ENCODE measurements around the gene POLD4. TPM values are rescaled to one million over a fixed set of nuclear protein-coding genes. Genes with fewer than 3 reads are reported as not detected.

POLD4 gene
- total and polyA plus RNA-seq, 2 of the 13 experiments (the other 11 are each of a cell fraction or from before 2014, with no cell fraction given), result 10.5 to 27.4 TPM

GRCh38 chr11:67354075-67355022 lies 1.0 kb upstream of the POLD4 start (continued):
- TF ChIP-seq ZSCAN25 (CRISPR knock-in tag; IDR thresholded peaks at IDR 0.05) (peak; percentile 49; the same call in 1 of the 2 replicates), ADNP (CRISPR knock-in tag; IDR thresholded peaks at IDR 0.05) (0 out of 2 replicates have a peak, but pooled peaks have one; percentile 40), SMARCC2 (IDR thresholded peaks at IDR 0.05) (no peak), NCOA2 (CRISPR knock-in tag; IDR thresholded peaks at IDR 0.05) (peak; percentile 70), THAP7 (CRISPR knock-in tag; IDR thresholded peaks at IDR 0.05) (peak; percentile 69; the same call in 1 of the 2 replicates), ZNF710 (CRISPR knock-in tag; IDR thresholded peaks at IDR 0.05; ENCODE audit: borderline replicate concordance) (peak; percentile 76; the same call in 1 of the 2 replicates), ATAD3A (CRISPR knock-in tag; IDR thresholded peaks at IDR 0.05) (no peak), RBM22 (optimal IDR thresholded peaks at IDR 0.05; ENCODE audit: low read length) (no peak), ZFP36L2 (CRISPR knock-in tag; IDR thresholded peaks at IDR 0.05) (no peak), ZNF367 (CRISPR knock-in tag; IDR thresholded peaks at IDR 0.05; ENCODE audit: borderline replicate concordance) (no peak), KDM6A (CRISPR knock-in tag; IDR thresholded peaks at IDR 0.05; ENCODE audit: low read depth) (peak; percentile 54; the same call in 1 of the 2 replicates), SRF (IDR thresholded peaks at IDR 0.05; ENCODE audit: low read depth, low read length) (peak; percentile 81), MXI1 (IDR thresholded peaks at IDR 0.05; ENCODE audit: borderline replicate concordance, low read depth, low read length) (peak; percentile 25; the same call in 1 of the 3 replicates), TGIF2 (CRISPR knock-in tag; IDR thresholded peaks at IDR 0.05) (peak; percentile 83), ZC3H4 (CRISPR knock-in tag; IDR thresholded peaks at IDR 0.05; ENCODE audit: borderline replicate concordance) (peak; percentile 37; the same call in 1 of the 2 replicates), HOXD1 (CRISPR knock-in tag; IDR thresholded peaks at IDR 0.05) (no peak), RBAK (CRISPR knock-in tag; IDR thresholded peaks at IDR 0.05) (no peak), KLF15 (CRISPR knock-in tag; IDR thresholded peaks at IDR 0.05; ENCODE audit: borderline replicate concordance) (no peak), ZC3H13 (CRISPR knock-in tag; IDR thresholded peaks at IDR 0.05) (no peak), ZNF335 (CRISPR knock-in tag; IDR thresholded peaks at IDR 0.05) (peak; percentile 43; the same call in 1 of the 2 replicates), WIZ (CRISPR knock-in tag; IDR thresholded peaks at IDR 0.05) (0 out of 2 replicates have a peak, but pooled peaks have one; percentile 52), ZNF616 (CRISPR knock-in tag; IDR thresholded peaks at IDR 0.05; ENCODE audit: low read depth) (no peak), CTCF (CRISPR knock-in tag; IDR thresholded peaks at IDR 0.05) (peak; percentile 35; the same call in 1 of the 2 replicates), NR2F2 (IDR thresholded peaks at IDR 0.05; ENCODE audit: borderline replicate concordance, low read depth) (no peak)
- TF ChIP-seq, protein P1, sequence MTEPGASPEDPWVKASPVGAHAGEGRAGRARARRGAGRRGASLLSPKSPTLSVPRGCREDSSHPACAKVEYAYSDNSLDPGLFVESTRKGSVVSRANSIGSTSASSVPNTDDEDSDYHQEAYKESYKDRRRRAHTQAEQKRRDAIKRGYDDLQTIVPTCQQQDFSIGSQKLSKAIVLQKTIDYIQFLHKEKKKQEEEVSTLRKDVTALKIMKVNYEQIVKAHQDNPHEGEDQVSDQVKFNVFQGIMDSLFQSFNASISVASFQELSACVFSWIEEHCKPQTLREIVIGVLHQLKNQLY (CRISPR knock-in tag; IDR thresholded peaks at IDR 0.05), result peak; percentile 33
- TF ChIP-seq, protein P2, sequence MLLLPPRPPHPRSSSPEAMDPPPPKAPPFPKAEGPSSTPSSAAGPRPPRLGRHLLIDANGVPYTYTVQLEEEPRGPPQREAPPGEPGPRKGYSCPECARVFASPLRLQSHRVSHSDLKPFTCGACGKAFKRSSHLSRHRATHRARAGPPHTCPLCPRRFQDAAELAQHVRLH (CRISPR knock-in tag; IDR thresholded peaks at IDR 0.05; ENCODE audit: borderline replicate concordance, low read depth), result peak; percentile 56; the same call in 1 of the 2 replicates
